ENCODE data around the gene POLDIP2. TPM values are rescaled to one million over a fixed set of nuclear protein-coding genes. Genes with fewer than 3 reads are reported as not detected.

POLDIP2 gene
- total and polyA plus RNA-seq, 2 of the 13 experiments (the other 11 are each of a cell fraction or from before 2014, with no cell fraction given) = 85.9 to 114 TPM

GRCh38 chr17:28398280-28398981 is 41.1 kb upstream of the POLDIP2 start (continued):
- TF ChIP-seq ZNF740 (CRISPR knock-in tag; IDR thresholded peaks at IDR 0.05) (no peak), ZNF687 (CRISPR knock-in tag; IDR thresholded peaks at IDR 0.05) (0 out of 2 replicates have a peak, but pooled peaks have one; percentile 35), HNF4A (CRISPR knock-in tag; IDR thresholded peaks at IDR 0.05) (peak; percentile 69), SP4 (CRISPR knock-in tag; IDR thresholded peaks at IDR 0.05) (0 out of 2 replicates have a peak, but pooled peaks have one; percentile 44), THAP11 (CRISPR knock-in tag; IDR thresholded peaks at IDR 0.05) (no peak), MTA3 (CRISPR knock-in tag; IDR thresholded peaks at IDR 0.05) (no peak), ZNF674 (CRISPR knock-in tag; IDR thresholded peaks at IDR 0.05; ENCODE audit: low read depth) (no peak), SKI (IDR thresholded peaks at IDR 0.05; ENCODE audit: partially characterized antibody) (peak; percentile 18), PCBP2 (optimal IDR thresholded peaks at IDR 0.05; ENCODE audit: low read depth, low read length, poor library complexity, severe bottlenecking) (no peak), MTF2 (CRISPR knock-in tag; IDR thresholded peaks at IDR 0.05; ENCODE audit: borderline replicate concordance) (no peak), NR2F1 (CRISPR knock-in tag; IDR thresholded peaks at IDR 0.05) (peak; percentile 25 to 61; a peak in 2 of 4 replicates), SALL1 (CRISPR knock-in tag; IDR thresholded peaks at IDR 0.05) (0 out of 2 replicates have a peak, but pooled peaks have one; percentile 25), NR2F6 (IDR thresholded peaks at IDR 0.05) (peak; percentile 51; the same call in 1 of the 2 replicates), NR2F6 (CRISPR knock-in tag; IDR thresholded peaks at IDR 0.05) (peak; percentile 74), ZNF512 (CRISPR knock-in tag; IDR thresholded peaks at IDR 0.05) (no peak), ARID4A (CRISPR knock-in tag; IDR thresholded peaks at IDR 0.05; ENCODE audit: borderline replicate concordance) (peak; percentile 4; the same call in 1 of the 2 replicates), RXRB (CRISPR knock-in tag; IDR thresholded peaks at IDR 0.05; ENCODE audit: borderline replicate concordance) (peak; percentile 58; the same call in 1 of the 2 replicates), NCOR1 (IDR thresholded peaks at IDR 0.05; ENCODE audit: borderline replicate concordance, low read length) (0 out of 2 replicates have a peak, but pooled peaks have one; percentile 25), MED1 (CRISPR knock-in tag; IDR thresholded peaks at IDR 0.05) (peak; percentile 38; the same call in 1 of the 2 replicates)
